ENCODE measurements around the gene APOL4.

APOL4 gene

DNA sequence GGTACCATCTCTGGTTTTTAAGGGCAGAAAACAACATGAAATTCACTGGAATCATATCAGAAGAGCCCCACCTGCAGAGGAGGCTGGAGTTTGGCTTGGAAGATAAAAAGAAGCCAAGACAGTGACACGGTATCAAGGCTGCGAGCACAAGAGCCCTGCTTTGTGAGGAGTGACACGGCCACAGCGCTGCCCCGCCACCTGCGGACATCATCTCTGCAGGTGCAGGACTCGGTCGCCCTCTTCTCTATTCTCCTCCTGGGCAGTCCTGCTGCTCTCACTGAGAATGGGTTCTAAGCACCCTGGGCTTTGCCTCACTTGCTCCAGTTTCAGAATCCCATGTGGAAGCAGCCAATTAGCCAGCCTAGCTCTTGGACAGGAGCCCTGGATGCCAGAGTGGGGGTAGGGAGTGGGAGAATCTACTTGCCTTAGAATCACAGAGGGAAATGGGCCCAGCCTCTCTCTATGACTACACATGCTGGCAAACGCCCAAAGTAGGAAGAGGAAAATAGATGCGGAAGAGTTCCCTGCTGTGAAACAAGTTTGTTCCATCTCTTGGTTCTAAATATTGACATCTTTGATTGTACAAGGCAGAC lies 17.1 kb downstream of the APOL4 start:
- TF ChIP-seq, protein P1, sequence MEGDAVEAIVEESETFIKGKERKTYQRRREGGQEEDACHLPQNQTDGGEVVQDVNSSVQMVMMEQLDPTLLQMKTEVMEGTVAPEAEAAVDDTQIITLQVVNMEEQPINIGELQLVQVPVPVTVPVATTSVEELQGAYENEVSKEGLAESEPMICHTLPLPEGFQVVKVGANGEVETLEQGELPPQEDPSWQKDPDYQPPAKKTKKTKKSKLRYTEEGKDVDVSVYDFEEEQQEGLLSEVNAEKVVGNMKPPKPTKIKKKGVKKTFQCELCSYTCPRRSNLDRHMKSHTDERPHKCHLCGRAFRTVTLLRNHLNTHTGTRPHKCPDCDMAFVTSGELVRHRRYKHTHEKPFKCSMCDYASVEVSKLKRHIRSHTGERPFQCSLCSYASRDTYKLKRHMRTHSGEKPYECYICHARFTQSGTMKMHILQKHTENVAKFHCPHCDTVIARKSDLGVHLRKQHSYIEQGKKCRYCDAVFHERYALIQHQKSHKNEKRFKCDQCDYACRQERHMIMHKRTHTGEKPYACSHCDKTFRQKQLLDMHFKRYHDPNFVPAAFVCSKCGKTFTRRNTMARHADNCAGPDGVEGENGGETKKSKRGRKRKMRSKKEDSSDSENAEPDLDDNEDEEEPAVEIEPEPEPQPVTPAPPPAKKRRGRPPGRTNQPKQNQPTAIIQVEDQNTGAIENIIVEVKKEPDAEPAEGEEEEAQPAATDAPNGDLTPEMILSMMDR (conservative IDR thresholded peaks at IDR 0.05; ENCODE audit: low read depth) = no peak
- POLR2A ChIA-PET (ENCODE audit: low non-redundant PET) = no interaction called here
- CTCF ChIA-PET = no interaction called here
- H3K27ac ChIP-seq = no peak overlapping the region
- no peak for DNase-seq (ENCODE audit: low spot score)

DNA sequence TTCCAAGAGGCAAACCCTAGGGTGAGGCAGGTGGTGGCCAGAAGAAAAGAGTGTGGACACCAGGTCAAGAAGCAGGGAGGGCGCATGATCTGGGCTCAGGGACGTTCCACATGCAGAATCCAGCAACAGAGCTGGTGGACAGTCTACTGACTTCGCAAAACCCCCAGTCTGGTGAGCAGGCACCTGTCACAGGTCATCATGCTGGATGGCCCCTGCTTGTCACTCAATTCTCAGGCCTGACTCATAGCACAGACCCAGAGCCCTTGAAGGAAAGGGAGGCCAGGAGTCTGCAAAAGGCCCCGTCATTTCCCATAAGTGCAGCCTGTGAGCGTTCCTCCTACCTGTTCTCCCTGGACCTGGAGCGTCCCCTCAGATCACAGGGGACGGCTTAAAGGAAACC lies 18.2 kb downstream of the APOL4 start:
- no peak for DNase-seq (ENCODE audit: low spot score)
- TF ChIP-seq, protein P1 (conservative IDR thresholded peaks at IDR 0.05; ENCODE audit: low read depth) = no peak
- no peak overlapping the region for H3K27ac ChIP-seq
- CTCF ChIA-PET = no interaction called here
- POLR2A ChIA-PET (ENCODE audit: low non-redundant PET) = no interaction called here

DNA sequence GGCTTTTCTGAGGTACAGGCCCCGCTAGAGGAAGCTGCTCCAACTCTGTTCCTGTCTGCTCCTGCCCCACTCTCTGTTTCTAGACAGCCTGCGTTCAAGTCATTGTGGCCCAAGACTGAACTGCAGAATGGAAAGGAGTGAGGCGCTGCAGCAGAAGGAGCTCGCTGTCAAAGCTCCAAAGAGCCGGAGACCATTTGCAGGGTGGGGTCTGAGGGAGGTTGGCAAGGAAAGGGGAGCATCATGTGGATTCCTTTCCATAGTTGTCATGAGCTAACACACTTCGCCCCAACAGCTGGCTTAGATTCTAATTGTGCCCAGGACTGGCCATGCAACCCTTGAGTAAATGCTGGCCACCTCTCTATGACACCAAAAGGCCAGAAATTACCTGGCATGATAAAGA lies 18.8 kb downstream of the APOL4 start:
- CTCF ChIA-PET = no interaction called here

DNA sequence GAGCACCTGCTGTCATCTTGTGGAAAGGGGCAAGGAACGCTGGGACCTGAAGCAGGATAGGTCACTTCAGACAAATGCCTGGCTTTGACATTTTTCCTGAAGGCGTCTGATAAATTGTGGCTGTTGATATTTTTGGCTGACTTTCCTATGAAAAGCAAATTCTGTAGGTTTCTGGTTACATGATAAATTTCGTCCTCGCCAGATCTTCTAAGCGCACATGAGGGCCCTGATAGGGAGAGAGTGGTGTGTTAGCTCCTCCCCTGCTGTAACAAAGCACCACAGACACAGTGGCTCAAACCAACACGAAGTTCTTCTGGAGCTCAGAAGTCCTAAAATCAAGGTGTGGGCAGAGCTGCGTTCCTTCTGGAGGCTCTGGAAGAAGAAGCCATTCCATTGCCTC lies 19.6 kb downstream of the APOL4 start:
- no peak overlapping the region for H3K27ac ChIP-seq
- ChIA-PET POLR2A (ENCODE audit: low non-redundant PET) (no interaction called here), CTCF (no interaction called here)
- no peak for DNase-seq (ENCODE audit: low spot score)
- TF ChIP-seq, protein P1 (conservative IDR thresholded peaks at IDR 0.05; ENCODE audit: low read depth) = no peak

More for the DNA sequence above, 18.8 kb downstream of the APOL4 start:
- POLR2A ChIA-PET (ENCODE audit: low non-redundant PET) = no interaction called here
- TF ChIP-seq, protein P1 (conservative IDR thresholded peaks at IDR 0.05; ENCODE audit: low read depth) = no peak
- no peak overlapping the region for H3K27ac ChIP-seq
- no peak for DNase-seq (ENCODE audit: low spot score)

DNA sequence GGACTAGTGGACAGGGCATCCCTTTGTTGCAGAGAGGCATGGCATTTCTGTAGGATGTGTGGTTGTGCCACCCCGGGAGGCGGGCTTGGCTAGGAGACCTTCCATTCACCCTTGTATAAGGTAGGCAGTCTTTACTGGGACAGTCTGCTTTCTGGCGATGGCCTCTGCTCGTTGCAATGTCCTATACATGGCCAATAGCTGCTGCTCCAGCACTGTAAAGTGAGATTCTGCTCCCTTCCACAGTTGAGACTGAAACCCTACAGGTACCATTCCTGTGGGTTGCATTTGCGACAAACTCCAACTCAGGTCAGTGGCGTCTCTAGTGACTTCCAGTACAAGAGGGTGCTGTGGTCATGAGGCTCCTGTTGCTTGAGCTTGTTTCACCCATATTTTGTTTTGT lies 20.7 kb downstream of the APOL4 start:
- DNase-seq (ENCODE audit: low spot score) = no peak
- H3K27ac ChIP-seq = no peak overlapping the region
- CTCF ChIA-PET = interaction anchor here (0.6 kb wide), 1 partner anchor 17 kb away, joined by 3 read pairs; no protein-coding TSS in a partner anchor
- TF ChIP-seq, protein P1 (conservative IDR thresholded peaks at IDR 0.05; ENCODE audit: low read depth) = no peak
- POLR2A ChIA-PET (ENCODE audit: low non-redundant PET) = no interaction called here

DNA sequence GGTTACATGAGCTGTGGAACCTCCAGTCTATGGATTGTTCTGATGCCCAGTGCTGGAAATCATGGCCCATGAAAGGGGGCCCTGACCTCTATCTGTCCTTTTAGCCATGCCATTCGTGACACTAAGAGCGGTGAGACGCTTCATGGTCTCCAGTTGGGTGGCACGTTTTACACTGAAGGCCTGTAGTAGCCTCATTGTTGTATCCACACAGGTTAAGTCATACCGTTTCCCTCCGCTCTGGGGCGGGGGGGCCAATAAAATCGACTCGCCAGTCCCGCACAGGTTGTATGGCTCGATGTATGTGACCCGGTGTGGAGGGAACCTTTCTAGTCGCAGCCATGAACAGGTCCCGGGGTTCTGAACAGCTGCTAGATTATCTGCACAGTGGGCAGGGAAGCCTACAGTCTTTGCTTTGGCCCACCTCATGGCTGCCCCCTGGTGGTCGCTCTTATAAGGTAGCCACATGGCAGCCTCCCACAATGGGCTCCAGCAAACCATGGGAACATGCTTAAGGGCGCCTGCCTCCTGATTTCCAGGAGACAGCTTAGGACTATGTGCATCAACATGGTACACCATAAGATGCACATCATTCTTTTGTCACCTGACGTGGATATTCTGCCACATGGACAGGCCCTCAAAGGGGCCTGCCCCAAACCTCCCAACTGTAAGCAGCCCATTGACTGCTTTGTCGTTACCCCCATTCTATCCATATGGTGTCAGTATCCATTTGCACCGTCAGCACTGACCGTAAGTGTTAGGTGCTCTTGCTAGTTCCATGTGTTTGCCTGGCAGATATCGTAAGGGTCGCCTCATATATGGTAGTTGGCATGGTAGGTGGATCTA lies 21.4 kb downstream of the APOL4 start:
- TF ChIP-seq, protein P1 (conservative IDR thresholded peaks at IDR 0.05; ENCODE audit: low read depth) = peak; percentile 55
- peak; percentile 17 for DNase-seq (ENCODE audit: low spot score)
- POLR2A ChIA-PET (ENCODE audit: low non-redundant PET) = no interaction called here
- CTCF ChIA-PET = interaction anchor here (0.6 kb wide), 1 partner anchor 17 kb away, joined by 3 read pairs; no protein-coding TSS in a partner anchor
- H3K27ac ChIP-seq = no peak overlapping the region

Data from RWPE1 (cell line).